ENCODE results near the gene GFI1B.
"Not testable (repeated sequence)": the region's sequence is repeated elsewhere in the genome, so short reads cannot be mapped to it uniquely, and the experiment has no call there.

Gene GFI1B

DNA sequence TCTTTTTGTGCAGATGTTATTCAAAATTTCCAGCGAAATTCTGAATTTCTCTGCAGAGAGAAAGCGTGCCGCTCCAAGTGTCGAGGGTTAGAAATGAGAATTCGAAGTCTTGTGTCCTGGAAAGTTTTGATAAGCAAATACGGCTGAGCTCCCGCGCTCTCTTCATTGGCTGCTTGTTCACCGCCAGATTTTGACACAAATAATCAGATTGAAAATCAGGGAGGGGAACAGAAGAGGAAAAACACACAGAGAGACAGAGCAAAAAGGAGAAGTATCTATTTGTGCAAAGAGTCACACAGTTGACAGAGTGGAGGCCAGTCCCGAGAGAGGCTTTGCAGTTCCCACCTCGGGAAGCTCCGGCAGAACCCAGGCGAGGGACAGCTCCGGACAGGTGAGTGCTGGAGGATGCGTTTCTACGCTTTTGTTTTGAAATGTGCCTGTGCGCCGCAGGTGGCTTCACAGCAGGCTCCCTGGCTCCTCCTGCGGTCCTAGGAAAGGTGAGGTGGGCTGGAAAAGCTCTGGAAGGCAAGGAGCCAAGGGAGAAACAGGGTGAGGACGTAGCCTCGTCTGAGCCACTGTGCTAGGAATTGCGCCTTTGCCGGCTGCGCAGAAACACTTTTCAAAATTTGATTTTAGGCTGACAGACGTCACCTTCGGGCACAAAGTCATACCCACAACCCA lies at the start of gene GFI1B:
GFI1B (plus strand) TSS at position 244 of the 681 bp plus-strand sequence. CDS start 7,985 bp downstream, outside the sequence.
- DNase-seq (ENCODE audit: low read depth), result no peak

DNA sequence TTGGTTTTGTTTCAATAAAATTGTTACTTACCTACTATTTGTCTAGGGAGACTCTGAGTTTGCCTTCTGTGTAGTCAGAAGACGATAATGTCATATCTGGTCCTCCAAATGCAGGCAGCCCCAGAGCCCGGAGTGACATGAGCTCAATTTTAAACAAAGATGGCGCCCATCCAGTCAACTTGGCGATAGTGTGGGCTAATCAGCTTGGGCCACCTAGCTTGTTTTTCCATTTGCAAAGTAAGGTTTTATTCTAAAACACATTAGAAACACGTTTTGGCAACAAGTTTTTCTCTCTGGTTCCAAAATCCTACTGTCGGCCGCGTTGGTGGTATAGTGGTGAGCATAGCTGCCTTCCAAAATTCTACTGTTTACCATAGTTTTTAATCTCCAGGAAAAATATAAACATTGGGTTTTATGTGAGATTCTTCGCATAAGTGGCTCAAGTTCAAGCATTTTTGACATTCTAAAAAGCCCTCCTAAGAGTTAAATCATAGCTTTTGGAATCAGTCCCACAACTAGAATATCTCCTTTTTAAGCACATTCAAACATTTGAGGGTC lies 47.2 kb upstream of the GFI1B start:
- no peak for DNase-seq (ENCODE audit: low read depth)

DNA sequence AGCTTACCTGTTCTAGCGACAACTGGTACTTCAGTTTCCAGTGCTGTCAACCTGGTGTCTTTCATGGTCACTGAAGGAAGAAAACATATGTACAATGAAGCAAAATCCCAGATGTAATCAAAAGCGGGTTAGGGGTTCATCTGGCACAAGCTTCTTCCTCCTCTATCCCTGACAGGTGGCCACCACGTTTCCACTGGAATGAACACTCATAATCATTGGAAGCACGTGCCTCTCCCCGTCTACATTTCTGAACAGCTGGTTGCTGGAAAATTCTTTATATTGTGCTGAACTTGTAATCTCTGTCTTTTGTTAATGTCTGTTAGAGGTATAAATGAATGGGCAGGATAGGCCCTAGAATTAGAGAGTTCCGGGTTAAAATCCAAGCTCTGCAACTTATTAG lies 43.5 kb upstream of the GFI1B start:
- no peak for DNase-seq (ENCODE audit: low read depth)

DNA sequence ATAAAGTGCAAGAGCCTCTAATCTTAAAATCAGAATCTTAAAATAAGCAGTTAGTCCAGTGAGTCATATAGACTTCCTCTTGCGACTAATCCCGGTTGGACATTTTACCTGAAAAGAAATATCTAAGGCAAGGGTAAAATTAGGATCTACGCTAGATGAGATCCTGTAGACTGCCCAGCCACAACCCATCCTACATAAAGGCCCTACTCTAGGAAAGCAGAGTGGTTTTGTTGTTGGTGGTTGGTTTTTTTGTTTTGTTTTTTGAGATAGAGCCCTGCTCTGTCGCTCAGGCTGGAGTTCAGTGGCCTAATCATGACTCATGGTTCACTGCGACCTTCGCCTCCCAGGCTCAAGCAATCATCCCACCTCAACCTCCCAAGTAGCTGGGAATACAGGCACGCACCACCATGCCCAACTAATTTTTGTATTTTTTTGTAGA lies 41.0 kb upstream of the GFI1B start:
- no peak for DNase-seq (ENCODE audit: low read depth)

DNA sequence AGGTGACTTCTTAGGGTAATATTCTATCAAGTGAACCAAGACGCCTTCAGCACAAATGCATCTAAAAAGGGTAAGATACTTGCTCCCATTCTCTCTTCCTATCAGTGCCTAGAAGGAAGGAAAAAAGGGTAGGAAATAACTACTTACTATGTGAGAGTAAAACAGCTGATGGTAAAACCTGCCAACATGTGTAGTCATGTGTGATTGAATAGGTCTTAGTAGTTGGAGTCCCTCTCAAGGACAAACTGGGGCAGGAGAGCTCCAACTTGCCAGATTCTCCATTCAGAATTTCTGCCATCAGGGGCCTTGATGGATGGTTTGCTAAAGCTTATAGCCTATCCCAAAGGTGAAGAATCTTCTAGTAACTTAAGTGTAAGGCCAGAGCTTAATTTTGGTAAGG lies 39.3 kb upstream of the GFI1B start:
- no peak for DNase-seq (ENCODE audit: low read depth)

DNA sequence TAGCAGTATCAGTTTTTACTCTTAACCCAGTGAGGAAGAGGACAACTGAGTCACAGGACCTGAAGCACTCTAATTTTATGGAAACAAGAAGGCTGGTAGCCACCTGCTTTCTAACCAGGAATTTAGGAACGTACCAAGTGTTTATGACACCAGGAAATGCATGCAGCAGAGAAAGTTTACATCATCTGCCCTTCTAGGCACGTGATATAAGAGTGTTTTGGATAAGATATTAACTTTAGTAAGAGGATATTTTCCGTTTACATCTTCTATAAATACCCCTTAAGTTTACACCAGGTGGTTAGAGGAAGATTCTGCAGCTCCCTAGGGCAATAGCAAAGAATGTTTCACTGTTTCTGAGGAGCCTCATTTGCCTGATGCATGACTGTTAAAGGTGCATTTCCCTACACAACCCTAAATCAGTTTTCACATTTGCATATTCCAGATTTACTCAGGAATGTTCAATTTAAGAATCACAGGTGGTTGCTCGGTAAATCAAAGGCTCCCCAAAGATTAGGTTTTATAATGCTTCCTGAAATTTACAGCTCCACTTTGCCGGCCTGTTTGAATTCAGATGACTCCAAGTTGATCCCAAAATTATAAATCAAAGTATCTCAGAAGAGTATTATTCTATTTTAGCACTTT lies 35.8 kb upstream of the GFI1B start:
- DNase-seq (ENCODE audit: low read depth), result no peak

DNA sequence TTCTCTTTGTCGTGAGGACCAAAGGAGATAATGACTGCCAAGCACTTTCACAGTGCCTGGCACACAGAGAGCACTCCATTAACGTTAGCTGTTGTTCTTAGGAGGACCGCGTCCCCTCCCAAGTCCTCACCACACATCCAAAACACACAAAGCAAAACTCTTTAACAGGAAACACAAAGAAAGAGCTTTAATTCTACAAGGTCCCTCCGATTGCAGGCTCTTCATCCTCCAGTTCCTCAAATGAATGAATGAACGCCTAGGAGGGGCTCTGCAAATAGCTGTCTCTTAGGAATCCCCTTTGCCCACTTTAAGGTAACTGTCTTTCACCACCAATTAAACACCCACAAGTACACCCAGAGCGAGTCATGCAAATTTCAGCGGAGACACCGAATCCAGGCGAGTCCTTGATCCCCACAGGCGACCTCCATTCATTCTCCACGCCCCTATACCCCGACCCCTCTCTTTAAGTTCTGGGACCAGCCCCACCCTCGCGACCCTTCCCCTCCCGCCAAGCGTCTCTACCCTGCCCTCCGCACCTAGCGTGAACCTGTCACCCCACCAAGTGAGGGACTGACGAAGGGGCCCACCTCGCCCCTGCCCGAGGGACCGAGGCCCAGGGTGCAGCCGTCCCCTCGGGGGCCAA lies 34.7 kb upstream of the GFI1B start:
- no peak for DNase-seq (ENCODE audit: low read depth)

DNA sequence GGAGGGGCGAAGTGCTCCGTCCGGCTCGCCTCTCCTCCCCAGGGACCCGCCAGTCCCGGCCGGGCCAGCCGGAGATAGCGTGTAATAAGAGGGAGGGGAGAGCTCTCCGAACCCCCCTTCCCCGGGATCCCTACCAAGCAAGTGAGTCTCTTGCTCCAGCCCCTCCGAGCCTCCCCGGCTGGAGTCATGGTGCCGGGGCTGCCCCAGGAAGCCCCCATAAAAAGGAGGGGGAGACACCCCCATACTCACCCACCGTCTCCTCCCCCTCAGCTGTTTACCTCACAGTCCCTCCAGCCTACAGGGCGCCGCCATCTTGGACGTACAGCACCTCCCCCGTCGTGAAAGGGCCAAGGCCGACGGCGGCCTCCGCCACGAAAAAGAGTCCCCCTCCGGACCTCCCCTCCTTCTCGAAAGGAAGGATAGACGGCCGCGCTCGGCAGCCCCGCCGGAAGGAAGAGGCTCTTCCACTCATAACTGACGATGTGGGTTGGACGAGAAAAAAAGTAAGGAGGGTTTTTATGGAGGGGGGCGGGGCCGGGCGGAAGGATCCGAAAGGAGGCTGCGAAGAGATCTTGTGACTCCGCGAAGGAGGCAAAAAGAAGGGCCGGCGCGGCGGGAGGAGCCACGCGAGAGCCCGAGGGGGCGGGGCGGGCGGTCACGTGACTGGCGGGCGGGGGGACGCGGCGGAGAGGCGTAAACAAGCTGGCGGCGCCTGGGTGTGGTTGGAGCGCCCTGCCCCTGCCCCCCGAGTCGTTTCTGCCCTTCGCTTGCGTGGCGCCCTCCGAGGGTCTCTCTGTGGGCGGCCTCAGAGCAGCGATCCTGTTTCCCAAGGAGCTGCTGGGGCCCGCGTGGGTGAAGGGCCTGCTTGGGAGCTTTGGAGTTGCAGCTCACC lies 34.0 kb upstream of the GFI1B start, which contains the start of gene TSC1:
TSC1 (minus strand) TSS at position 323 of the 892 bp plus-strand sequence. CDS start 15,744 bp downstream, outside the sequence.
- peak; percentile 97 for DNase-seq (ENCODE audit: low read depth)

DNA sequence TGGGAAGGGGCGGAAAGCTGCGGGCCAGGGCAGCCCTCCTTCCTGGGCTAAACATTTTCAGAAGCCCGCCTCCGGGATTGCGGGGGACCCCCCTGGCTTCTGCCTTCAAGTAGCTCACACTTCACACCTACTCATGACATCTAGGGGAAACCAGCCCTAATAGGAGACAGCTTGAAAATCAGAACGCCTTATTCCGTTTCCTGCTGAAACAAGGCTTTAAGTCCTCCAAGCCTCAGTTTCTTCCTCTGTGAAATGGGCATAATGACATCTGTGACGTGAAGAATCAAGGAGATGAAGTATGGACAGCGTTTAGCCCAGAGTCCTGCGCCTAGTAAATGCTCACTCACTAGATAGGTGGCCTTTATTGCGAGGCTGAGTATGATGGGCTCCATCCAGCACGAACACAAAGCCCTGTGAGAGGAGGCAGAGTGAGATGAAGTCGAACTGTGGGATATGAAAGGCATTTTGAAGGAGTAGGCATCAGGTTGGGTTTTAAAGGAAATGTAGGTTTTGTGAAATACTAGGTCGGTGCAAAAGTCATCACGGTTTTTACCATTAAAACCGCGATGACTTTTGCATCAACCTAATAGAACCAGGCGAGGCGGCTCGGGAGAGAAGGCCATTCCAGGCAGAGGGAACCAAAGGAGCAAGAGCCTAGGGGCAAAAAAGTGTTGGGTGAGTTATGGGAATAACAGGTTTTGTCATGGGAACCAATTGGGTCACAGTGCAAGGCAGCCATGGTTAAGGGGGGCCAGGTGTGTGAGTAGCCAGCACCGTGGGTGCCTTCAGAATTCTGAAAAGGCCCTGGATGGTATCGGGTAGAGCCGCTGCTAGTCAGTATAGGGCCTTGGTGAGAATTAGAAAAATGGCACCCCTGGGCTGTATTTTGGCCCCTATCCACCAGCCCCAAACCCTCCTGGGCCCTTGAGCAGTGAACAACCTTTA lies 33.0 kb upstream of the GFI1B start:
- DNase-seq (ENCODE audit: low read depth), result no peak

DNA sequence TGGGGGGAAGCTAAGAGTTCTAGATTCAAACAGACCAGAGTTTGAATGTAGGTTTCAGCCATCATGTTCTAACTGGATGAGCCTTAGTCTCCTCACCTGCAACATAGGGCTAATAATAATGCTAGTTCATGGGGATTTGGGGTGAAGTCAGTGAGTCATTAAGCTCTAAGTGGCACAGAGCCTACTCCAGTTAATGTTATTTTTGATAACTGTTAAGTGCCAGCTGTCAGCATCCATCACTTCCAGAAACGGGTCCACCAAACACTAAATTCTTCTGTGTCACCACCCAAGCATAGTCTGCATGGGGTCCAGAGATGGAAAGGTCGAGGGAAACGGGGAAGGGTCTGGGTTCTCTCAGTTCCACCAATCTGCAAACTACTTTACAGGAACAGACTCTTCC lies 32.3 kb upstream of the GFI1B start:
- DNase-seq (ENCODE audit: low read depth), result no peak

DNA sequence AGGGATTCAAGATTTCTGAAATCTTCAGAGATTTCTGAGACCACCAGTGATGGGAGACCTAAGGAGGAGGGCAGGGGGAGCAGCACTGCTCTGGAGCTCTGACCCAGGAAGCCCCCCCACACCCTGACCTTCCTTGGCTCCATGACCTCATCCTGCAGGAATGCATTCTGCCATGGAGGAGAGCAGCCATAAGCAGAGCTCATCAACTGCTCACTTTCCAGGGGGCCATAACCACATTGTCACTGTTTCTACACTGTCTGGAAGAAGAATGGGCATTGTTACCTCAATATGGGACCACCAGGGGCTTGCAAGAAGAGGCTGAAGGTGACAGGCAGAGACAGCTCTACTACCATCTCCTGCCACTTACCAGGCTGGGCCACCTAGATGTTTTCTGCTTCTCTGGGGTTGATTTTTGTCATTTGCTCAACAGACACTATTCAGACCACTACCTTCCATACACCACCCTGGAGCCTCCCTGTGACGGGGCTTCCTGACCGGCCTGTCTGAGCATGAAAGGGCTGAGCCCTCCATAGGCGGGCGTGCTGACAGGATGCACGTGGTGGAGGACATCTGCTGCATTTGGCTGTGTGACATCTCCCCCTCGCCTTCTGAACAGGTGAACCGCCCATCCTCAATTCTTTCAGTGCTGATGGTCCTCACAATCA lies 31.7 kb upstream of the GFI1B start:
- DNase-seq (ENCODE audit: low read depth), result no peak

DNA sequence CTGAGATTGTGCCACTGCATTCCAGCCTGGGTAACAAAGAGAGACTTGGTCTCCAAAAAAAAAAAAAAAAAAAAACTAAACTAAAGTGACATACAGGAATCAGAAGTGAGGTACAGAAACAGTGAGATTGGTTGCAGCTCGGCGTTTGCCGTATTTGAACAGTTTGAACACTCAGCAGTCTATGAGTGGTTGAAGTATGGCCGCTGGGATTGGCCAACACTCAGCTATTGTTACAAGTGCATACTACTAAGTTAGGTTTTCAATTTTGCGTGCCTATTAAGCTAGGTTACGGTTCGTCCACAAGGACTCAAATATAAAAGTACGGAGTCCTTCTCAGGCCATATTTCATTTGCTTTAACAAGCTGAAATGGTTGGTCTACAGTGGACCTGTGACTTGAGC lies 30.7 kb upstream of the GFI1B start:
- no peak for DNase-seq (ENCODE audit: low read depth)

DNA sequence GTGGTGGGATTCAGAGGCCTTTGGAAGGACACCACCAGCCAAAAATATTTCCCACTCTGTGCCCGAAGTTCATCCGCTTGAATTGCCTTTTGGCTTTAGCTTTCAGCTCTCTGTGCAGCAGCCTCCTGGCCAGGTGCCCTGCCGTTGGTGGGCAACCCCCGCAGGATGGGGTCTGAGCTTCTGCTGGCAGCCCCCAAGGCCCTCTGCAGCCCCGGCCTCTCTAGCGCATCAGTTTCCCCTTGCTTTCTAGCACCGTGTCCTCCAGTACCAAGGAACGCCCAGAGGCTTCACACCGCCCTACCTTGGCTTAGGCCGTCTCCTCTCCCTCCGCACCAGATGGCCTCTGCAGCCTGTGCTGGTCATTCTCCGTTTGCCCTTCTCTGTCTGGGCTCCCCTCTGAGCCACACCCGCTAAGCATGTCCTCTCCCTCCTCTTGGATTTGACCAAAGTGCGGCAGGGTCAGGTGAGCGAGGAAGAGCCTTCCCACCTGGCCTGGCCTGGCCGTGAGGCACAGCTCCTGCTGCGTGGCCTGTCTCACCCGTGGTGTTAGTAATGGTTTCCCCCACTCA lies 29.9 kb upstream of the GFI1B start:
- DNase-seq (ENCODE audit: low read depth), result no peak

DNA sequence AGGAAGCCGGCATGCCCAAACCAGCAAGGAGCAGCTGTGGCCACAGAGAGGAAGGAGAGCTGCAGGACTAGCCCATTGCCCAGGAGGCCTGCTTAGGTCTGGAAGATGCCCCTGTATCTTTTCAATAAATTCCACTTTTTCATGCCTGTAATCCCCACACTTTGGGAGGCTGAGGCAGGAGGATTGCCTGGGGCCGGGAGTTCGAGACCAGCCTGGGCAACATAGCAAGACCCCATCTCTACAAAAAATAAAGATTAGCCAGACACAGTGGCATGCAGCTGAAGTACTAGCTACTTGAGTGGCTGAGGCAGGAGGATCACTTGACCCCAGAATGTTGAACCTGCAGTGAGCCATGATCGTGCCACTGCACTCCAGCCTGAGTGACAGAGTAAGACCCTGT lies 28.8 kb upstream of the GFI1B start:
- DNase-seq (ENCODE audit: low read depth), result no peak

DNA sequence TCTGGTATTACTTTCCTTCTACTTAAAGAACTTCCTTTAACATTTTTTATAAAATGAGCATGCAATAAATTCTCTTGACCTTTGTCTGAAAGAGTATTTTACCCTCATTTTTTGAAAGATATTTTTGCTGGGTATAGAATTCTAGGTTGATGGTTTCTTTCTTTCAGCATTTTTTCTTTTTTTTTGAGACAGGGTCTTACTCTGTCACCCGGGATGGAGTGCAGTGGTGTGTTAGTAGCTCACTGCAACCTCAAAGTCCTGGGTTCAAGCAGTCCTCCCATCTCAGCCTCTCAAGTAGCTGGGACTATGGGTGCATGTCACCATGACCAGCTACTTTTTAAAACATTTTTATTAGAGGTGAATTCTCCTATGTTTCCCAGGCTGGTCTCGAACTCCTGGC lies 23.4 kb upstream of the GFI1B start:
- no peak for DNase-seq (ENCODE audit: low read depth)

DNA sequence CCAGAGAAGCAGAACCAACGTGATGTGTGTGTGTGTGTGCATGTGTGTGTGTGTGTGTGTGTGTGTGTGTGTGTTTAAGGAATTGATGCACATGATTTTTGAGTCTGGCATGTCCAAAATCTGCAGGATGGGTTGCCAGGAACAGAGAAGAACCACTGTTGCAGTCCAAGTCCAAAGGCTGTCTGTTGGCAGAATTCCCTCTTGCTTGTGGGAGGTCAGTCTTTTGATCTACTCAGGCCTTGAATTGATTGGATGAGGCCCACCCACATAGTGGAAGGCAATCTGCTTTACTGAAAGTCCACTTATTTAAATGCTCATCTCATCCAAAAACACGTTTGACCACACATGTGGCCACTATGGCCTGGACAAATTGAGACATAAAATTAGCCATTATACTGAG lies 22.7 kb upstream of the GFI1B start:
- no peak for DNase-seq (ENCODE audit: low read depth)

DNA sequence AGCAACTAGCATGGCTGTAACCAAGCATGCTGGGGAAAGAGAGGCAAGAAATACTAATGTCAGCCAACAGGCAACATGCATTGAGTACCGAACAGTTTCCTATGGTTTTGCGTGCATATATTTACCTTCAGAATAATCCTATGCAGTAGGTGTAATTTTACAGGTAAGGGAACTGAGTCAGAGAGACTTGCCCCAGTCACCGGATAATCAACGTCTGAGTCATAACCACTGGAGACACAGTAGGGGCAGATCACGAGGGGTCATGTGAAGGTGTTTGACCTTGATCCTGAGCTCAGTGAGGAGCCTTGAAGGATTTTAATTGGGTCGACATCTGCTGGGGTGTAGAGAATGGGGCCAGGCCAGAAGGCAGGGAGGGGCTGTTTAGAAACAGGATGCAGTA lies 20.7 kb upstream of the GFI1B start:
- no peak for DNase-seq (ENCODE audit: low read depth)

DNA sequence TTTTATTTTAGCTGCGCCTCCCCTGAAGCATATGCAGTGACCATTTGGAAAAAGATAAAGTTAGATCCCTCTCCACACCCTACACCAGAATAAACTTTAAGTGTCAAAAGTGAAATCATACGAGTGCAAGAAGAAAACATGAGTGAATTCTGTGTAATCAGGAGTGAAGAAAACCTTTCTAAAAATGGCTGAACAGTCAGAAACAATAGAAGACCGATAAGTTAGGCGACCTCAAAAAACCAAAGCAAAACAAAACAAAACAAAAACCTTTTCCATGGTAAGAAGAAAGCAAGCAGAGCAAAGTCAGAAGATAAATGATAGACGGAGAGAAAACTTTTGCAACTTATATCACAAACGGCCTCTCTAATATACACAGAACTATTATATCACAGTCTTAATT lies 17.5 kb upstream of the GFI1B start:
- DNase-seq (ENCODE audit: low read depth), result no peak

DNA sequence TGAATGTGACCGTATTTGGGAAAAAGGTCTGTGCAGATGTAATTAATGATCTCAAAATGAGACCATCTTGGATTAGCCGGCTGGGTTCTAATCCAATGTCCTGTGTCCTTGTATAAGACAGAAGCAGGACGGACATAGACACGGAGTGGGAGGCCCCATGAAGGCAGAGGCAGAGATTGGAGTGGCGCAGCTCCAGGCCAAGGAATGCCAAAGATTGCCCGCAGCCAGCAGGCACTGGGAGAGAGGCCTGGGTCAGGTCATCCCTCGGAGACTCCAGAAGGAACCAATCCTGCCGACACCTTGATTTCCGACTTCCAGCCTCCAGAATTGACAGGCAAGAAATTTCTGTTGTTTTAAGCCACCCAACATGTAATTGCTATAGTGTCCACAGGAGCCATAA lies 13.0 kb upstream of the GFI1B start:
- DNase-seq (ENCODE audit: low read depth), result no peak

DNA sequence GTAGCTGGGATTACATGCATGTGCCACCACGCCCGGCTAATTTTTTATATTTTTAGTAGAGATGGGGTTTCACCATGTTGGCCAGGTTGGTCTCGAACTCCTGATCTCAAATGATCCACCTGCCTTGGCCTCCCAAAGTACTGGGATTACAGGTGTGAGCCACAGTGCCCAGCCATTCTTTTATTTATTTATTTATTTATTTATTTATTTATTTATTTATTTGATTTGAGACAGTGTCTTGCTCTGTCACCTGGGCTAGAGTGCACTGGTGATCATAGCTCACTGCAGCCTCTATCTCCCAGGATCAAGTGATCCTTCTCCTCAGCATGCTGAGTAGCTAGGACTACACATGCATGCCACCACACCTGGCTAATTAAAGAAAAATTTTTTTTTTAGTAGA lies 10.6 kb upstream of the GFI1B start:
- DNase-seq (ENCODE audit: low read depth), result not testable (repeated sequence)
